CD14-positive monocyte (primary cell): Measurements from ENCODE around the gene SPG11. TPM values are rescaled to one million over a fixed set of nuclear protein-coding genes. Genes with fewer than 3 reads are reported as not detected.
A peak's percentile ranks its signal among the peaks of the same experiment; 100 is the strongest.
"Not testable (repeated sequence)": the region's sequence is repeated elsewhere in the genome, so short reads cannot be mapped to it uniquely, and the experiment has no call there.

Experiments
- DNase-seq, 3 donors: peaks; one replicate each; pipeline ENCODE4 v3.0.0-alpha.2; 2011 to 2022
- H2AFZ ChIP-seq: 2 replicates; pipeline ENCODE4 v1.6.0; 2012; ENCODE audit warnings: mild to moderate bottlenecking, low read depth, low read length, inconsistent platforms; ENCODE audit not compliant: insufficient read depth, poor library complexity, severe bottlenecking
- H3K27ac ChIP-seq, 2 donors: 1 replicate in 1 of 2; 2 replicates in 1 of 2; pipeline ENCODE4 v1.5.1; 2012 to 2013; ENCODE audit warnings: low read length in 2 of 2, control low read depth in 1 of 2, inconsistent platforms in 1 of 2, low read depth in 1 of 2, mild to moderate bottlenecking in 1 of 2
- H3K27me3 ChIP-seq, 2 donors: one replicate each; pipeline versions ENCODE4 v1.6.0 to v1.6.1; 2011 to 2013; ENCODE audit warnings: low read length in 2 of 2; ENCODE audit not compliant: control insufficient read depth in 2 of 2, insufficient read depth in 2 of 2
- H3K36me3 ChIP-seq, 2 donors: replicated peaks in 1 of 2; 1 replicate in 1 of 2; 2 replicates in 1 of 2; pipeline versions ENCODE4 v1.5.1 to v1.6.1; 2012 to 2013; ENCODE audit warnings: low read length in 2 of 2, control low read depth in 1 of 2, inconsistent platforms in 1 of 2, mild to moderate bottlenecking in 1 of 2; ENCODE audit not compliant: insufficient read depth in 2 of 2, control insufficient read depth in 1 of 2
- H3K4me1 ChIP-seq, 2 donors: 1 replicate in 1 of 2; 2 replicates in 1 of 2; pipeline versions ENCODE4 v1.5.1 to v1.6.1; 2012 to 2013; ENCODE audit warnings: low read length in 2 of 2, control low read depth in 1 of 2, inconsistent platforms in 1 of 2, mild to moderate bottlenecking in 1 of 2, moderate library complexity in 1 of 2; ENCODE audit not compliant: insufficient read depth in 2 of 2, control insufficient read depth in 1 of 2
- H3K4me2 ChIP-seq: replicated peaks from 2 replicates; pipeline ENCODE3; 2012; ENCODE audit warnings: low read length, moderate library complexity, mild to moderate bottlenecking; ENCODE audit not compliant: poor library complexity, severe bottlenecking; ENCODE audit errors: extremely low read depth
- H3K4me3 ChIP-seq, 3 experiments: fragments of 200-600 bp in 1 of 3; sonication (generic) in 1 of 3; replicated peaks in 1 of 3; 1 replicate in 2 of 3; 2 replicates in 1 of 3; pipeline ENCODE4 v1.5.1; 2011 to 2013; ENCODE audit warnings: low read length in 3 of 3, mild to moderate bottlenecking in 3 of 3, control low read depth in 2 of 3, low read depth in 2 of 3, inconsistent platforms in 1 of 3, moderate library complexity in 1 of 3
- H3K79me2 ChIP-seq: 2 replicates; pipeline ENCODE4 v1.6.0; 2012; ENCODE audit warnings: mild to moderate bottlenecking, control low read depth, inconsistent platforms, low read length, moderate library complexity; ENCODE audit not compliant: insufficient read depth
- H3K9ac ChIP-seq: 2 replicates; pipeline ENCODE4 v1.6.0; 2017; ENCODE audit warnings: low read length, mild to moderate bottlenecking; ENCODE audit not compliant: insufficient read depth, poor library complexity, severe bottlenecking
- H3K9me3 ChIP-seq, 2 donors: replicated peaks in 1 of 2; 1 replicate in 1 of 2; 2 replicates in 1 of 2; pipeline versions ENCODE4 v1.5.1 to v1.6.1; 2012 to 2013; ENCODE audit warnings: low read length in 2 of 2, control low read depth in 1 of 2; ENCODE audit not compliant: control insufficient read depth in 1 of 2, insufficient read depth in 1 of 2
- H4K20me1 ChIP-seq: 2 replicates; pipeline ENCODE4 v1.6.0; 2012; ENCODE audit warnings: mild to moderate bottlenecking, low read length, control low read depth, moderate library complexity; ENCODE audit not compliant: insufficient read depth
- H3K27ac Mint-ChIP-seq, 7 donors: one replicate each; pipeline ENCODE4 v1.8.0; 2020; ENCODE audit warnings: mild to moderate bottlenecking in 7 of 7, mixed read lengths in 7 of 7, moderate library complexity in 6 of 7, inconsistent platforms in 2 of 7
- H3K27me3 Mint-ChIP-seq, 3 donors: one replicate each; pipeline ENCODE4 v1.8.0; 2021 to 2022; ENCODE audit warnings: low read depth in 3 of 3, mild to moderate bottlenecking in 3 of 3, mixed read lengths in 3 of 3, moderate library complexity in 3 of 3, inconsistent platforms in 1 of 3
- H3K36me3 Mint-ChIP-seq, 2 donors: one replicate each; pipeline ENCODE4 v1.8.0; 2020; ENCODE audit warnings: mixed read lengths in 2 of 2, inconsistent platforms in 1 of 2, mild to moderate bottlenecking in 1 of 2
- H3K4me1 Mint-ChIP-seq: one replicate; pipeline ENCODE4 v1.8.0; 2020; ENCODE audit warnings: mild to moderate bottlenecking, mixed read lengths
- H3K4me3 Mint-ChIP-seq, 2 donors: one replicate each; pipeline ENCODE4 v1.8.0; 2020; ENCODE audit warnings: mild to moderate bottlenecking in 2 of 2, mixed read lengths in 2 of 2, moderate library complexity in 1 of 2
- H3K9me3 Mint-ChIP-seq, 7 donors: one replicate each; pipeline ENCODE4 v1.8.0; 2020 to 2022; ENCODE audit warnings: mixed read lengths in 7 of 7, mild to moderate bottlenecking in 6 of 7, moderate library complexity in 6 of 7, inconsistent platforms in 2 of 7
- CTCF ChIP-seq: fragments of 200-600 bp; IDR thresholded peaks from one replicate; pipeline ENCODE4 v1.8.0; 2022; ENCODE audit warnings: antibody characterized with exemption, mild to moderate bottlenecking
- WGBS: methylation state at CpG from one replicate; pipeline ENCODE4 v1.1.5; 2013; ENCODE audit warnings: missing lambda C conversion rate; ENCODE audit not compliant: insufficient coverage; 5-methylcytosine and 5-hydroxymethylcytosine counted together
- intact Hi-C, 2 donors: fragments of 100-400 bp; cut with micrococcal nuclease; formaldehyde crosslinking; loops; one replicate each; pipeline versions ENCODE4 v1.15.0 to v1.15.1; 2023
- polyA plus RNA-seq, 3 donors: library from polyadenylated mRNA; depleted of rRNA in 1 of 3; unstranded in 2 of 3; stranded (reverse) in 1 of 3; fragments of 300-500 nt in 2 of 3; fragments of >200 nt in 1 of 3; fragmentation: Illumina TruSeq in 2 of 3; gene quantifications; 1 replicate in 2 of 3; 2 replicates in 1 of 3; pipeline ENCODE4 v1.2.3, GENCODE V29; 2012 to 2021

The SPG11 gene
- polyA plus RNA-seq, 3 donors = 26.4 to 140 (median 50.4) TPM

GRCh38 chr15:44545913-44546802 is 117.3 kb downstream of the SPG11 start:
- H3K27ac ChIP-seq = peak overlapping the region in 1 of 2 donors; percentile 66
- peak overlapping the region; percentile 62 to 84 (median 73) for H3K27ac Mint-ChIP-seq
- intact Hi-C loops = loop anchor here in 1 of 2 donors (10.0 kb wide), 2 partner anchors 659 to 801 kb away; partner anchors contain the start of gene PDIA3
- H3K79me2 ChIP-seq = peaks cover 99% of the 10 kb centered on the region
- peaks cover 0 to 3% (median 0%) of the 10 kb centered on the region in 3 donors for H3K27me3 Mint-ChIP-seq
- H3K4me2 ChIP-seq = no peak overlapping the region
- peak; percentile 58 to 71 (median 63) for DNase-seq
- H2AFZ ChIP-seq = no peak overlapping the region
- no peak overlapping the region for H3K4me3 Mint-ChIP-seq
- peaks cover 94% of the 10 kb centered on the region for H4K20me1 ChIP-seq
- no peaks in the 10 kb centered on the region for H3K9me3 Mint-ChIP-seq
- peaks cover 0 to 15% of the 10 kb centered on the region in 2 donors for H3K4me1 ChIP-seq
- no peak overlapping the region for H3K4me3 ChIP-seq
- H3K4me1 Mint-ChIP-seq = peaks cover 28% of the 10 kb centered on the region
- no peaks in the 10 kb centered on the region for H3K27me3 ChIP-seq
- peaks cover 28 to 40% of the 10 kb centered on the region in 2 donors for H3K36me3 Mint-ChIP-seq
- H3K36me3 ChIP-seq = peaks cover 17 to 27% of the 10 kb centered on the region in 2 donors
- WGBS = no CpG with 5 or more reads among the region's 5 CpGs
- no peaks in the 10 kb centered on the region for H3K9me3 ChIP-seq
- H3K9ac ChIP-seq = no peak overlapping the region
- peak; percentile 38 for TF ChIP-seq CTCF

DNA sequence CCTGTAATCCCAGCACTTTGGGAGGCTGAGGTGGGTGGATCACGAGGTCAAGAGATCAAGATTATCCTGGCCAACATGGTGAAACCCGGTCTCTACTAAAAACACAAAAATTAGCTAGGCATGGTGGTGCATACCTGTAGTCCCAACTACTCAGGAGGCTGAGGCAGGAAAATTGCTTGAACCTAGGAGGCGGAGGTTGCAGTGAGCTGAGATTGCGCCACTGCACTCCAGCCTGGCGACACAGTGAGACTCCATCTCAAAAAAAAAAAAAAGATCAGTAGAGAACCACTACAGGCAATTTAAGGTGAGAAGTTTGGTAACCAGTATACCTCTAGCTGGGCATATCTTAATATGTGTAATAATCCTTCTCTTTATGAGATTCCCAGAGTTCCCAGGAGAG is 118.7 kb downstream of the SPG11 start:
- H3K27ac Mint-ChIP-seq = peak overlapping the region in 2 of 7 donors; percentile 15 to 48
- peaks cover 35 to 46% of the 10 kb centered on the region in 2 donors for H3K36me3 Mint-ChIP-seq
- not testable (repeated sequence) for H3K9me3 Mint-ChIP-seq

More for the DNA sequence above, 118.7 kb downstream of the SPG11 start:
- not testable (repeated sequence) for H3K27me3 Mint-ChIP-seq, H3K27ac ChIP-seq, H3K9ac ChIP-seq, H3K27me3 ChIP-seq, H3K4me3 ChIP-seq, DNase-seq, H3K4me3 Mint-ChIP-seq, H2AFZ ChIP-seq, H3K9me3 ChIP-seq, H3K4me2 ChIP-seq
- Histone ChIP-seq H4K20me1 (peaks cover 90% of the 10 kb centered on the region), H3K79me2 (peaks cover 96% of the 10 kb centered on the region), H3K36me3 (peaks cover 23 to 31% of the 10 kb centered on the region in 2 donors), H3K4me1 (peaks cover 0 to 15% of the 10 kb centered on the region in 2 donors)
- H3K4me1 Mint-ChIP-seq = peaks cover 31% of the 10 kb centered on the region
- no CpG with 5 or more reads among the region's 5 CpGs for WGBS
- intact Hi-C loops = loop anchor here in 1 of 2 donors (10.0 kb wide), 2 partner anchors 660 to 800 kb away; partner anchors contain the start of gene PDIA3
